Subcutaneous adipose tissue (tissue), 4 donors: ENCODE data around the gene C16orf92. TPM values are rescaled to one million over a fixed set of nuclear protein-coding genes. Genes with fewer than 3 reads are reported as not detected.

Experiments
- total RNA-seq, 4 donors: library from RNA; depleted of rRNA; stranded (reverse); fragments of >200 nt; gene quantifications; one replicate each; pipeline ENCODE4 v1.1.0, GENCODE V29; 2016
- TF ChIP-seq, protein P1 (sequence below): fragments of 450-650 bp; IDR thresholded peaks from one replicate; pipeline ENCODE4 v1.5.1; 2016; ENCODE audit warnings: low read depth, mild to moderate bottlenecking, control low read depth, antibody characterized with exemption, moderate library complexity

Gene C16orf92
- total RNA-seq, 4 donors from 2014 or later, result not detected

GRCh38 chr16:30018731-30019158 lies 4.3 kb upstream of the C16orf92 start:
- TF ChIP-seq, protein P1, sequence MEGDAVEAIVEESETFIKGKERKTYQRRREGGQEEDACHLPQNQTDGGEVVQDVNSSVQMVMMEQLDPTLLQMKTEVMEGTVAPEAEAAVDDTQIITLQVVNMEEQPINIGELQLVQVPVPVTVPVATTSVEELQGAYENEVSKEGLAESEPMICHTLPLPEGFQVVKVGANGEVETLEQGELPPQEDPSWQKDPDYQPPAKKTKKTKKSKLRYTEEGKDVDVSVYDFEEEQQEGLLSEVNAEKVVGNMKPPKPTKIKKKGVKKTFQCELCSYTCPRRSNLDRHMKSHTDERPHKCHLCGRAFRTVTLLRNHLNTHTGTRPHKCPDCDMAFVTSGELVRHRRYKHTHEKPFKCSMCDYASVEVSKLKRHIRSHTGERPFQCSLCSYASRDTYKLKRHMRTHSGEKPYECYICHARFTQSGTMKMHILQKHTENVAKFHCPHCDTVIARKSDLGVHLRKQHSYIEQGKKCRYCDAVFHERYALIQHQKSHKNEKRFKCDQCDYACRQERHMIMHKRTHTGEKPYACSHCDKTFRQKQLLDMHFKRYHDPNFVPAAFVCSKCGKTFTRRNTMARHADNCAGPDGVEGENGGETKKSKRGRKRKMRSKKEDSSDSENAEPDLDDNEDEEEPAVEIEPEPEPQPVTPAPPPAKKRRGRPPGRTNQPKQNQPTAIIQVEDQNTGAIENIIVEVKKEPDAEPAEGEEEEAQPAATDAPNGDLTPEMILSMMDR, result no peak

- TF ChIP-seq, protein P1, result no peak
Measured at GRCh38 chr16:30023586-30023985, 588 bp downstream of the C16orf92 start.

DNA sequence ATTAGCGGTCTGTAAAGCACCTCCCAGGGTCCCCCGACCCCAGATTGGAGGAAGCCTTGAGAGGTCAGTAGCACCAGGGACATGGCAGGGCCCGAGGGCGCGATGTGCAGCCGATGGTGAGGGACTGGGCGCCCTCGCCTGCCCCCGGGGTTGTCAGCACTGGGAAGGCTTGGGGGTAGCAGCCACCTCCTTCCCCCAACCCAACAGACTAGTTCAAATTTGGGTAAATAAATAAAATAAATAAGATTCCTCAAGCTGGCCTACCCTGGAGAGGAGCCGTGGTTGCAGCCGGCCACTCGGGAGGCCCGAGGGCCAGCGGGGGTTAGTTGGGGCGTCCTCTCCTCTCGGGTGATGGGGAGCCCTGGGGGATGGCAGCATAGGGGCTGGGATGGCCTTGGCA lies 1.5 kb downstream of the C16orf92 start:
- TF ChIP-seq, protein P1, result no peak

GRCh38 chr16:30025156-30025555 lies 2.2 kb downstream of the C16orf92 start:
- TF ChIP-seq, protein P1, result no peak

DNA sequence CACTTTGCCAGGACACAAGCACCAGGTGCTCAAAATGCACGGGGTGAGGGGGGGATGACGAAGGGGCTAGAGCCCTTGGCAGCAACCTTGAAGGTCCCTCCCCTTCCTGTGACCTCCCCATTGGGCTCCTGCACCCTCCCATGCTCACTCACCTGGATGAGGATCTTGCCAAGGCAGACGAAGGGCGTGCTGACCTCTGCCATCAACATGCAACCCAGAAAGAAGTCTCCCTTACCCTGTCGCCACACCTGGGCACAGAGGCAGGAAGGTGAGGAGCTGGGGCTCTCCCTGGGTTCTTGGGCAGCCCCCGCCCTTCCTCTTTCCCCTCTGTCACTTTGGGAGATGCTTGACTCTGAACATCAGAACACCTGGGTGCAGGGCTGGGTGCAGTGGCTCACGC lies 2.6 kb downstream of the C16orf92 start:
- TF ChIP-seq, protein P1, result no peak

DNA sequence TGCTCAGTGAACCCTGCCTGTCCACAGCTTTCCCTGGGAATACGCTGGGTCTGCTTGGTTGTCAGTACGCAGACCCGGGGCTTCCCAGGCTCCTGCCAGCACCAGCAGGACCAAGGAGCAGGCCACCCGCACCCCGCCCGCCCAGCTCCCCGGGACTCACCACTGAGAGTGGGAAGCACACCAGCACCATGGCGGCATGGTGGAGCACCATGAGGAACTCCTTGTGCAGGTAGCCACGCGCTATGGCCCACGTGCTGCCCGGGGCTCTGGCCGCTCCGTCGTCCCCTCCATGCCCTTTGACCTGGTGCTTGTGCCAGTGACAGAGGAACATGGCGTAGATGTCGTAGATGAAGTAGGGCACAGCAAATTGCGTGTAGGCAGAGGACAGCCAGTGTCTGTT lies 3.5 kb downstream of the C16orf92 start:
- TF ChIP-seq, protein P1, result no peak

- TF ChIP-seq, protein P1, result no peak
Measured at GRCh38 chr16:30027588-30028437, 4.8 kb downstream of the C16orf92 start.
